GM23338 (cell line): ENCODE results near the gene CDKAL1.

Experiments used
- CREB1 ChIP-seq: fragments of 250-450 bp; sonication (Bioruptor Pico); IDR thresholded peaks from 2 replicates; pipeline ENCODE4 v1.5.0; 2020; ENCODE audit warnings: low read depth, mild to moderate bottlenecking, moderate library complexity
- CTCF ChIP-seq, 2 experiments: fragments of 200-600 bp in 1 of 2; sonication (generic) in 1 of 2; conservative IDR thresholded peaks; 2 replicates each; pipeline versions ENCODE4 v1.5.1 to v1.6.1; 2016 to 2017; ENCODE audit warnings: antibody characterized with exemption in 2 of 2, low read depth in 2 of 2, mild to moderate bottlenecking in 2 of 2, moderate library complexity in 1 of 2
- EZH2 ChIP-seq: fragments of 200-600 bp; sonication (generic); IDR thresholded peaks from one replicate; pipeline ENCODE4 v1.8.0; 2017; ENCODE audit warnings: antibody characterized with exemption, mild to moderate bottlenecking, low read depth; ENCODE audit not compliant: unreplicated experiment
- EZH2phosphoT487 ChIP-seq: fragments of 200-600 bp; sonication (generic); IDR thresholded peaks from one replicate; pipeline ENCODE4 v1.8.1; 2018; ENCODE audit warnings: antibody characterized with exemption; ENCODE audit not compliant: unreplicated experiment
- POLR2AphosphoS5 ChIP-seq: IDR thresholded peaks from 2 replicates; pipeline ENCODE4 v1.6.1; 2016; ENCODE audit warnings: antibody characterized with exemption, low read depth
- TF ChIP-seq, protein P1 (sequence below): IDR thresholded peaks from one replicate; pipeline ENCODE4 v1.6.1; 2018; ENCODE audit warnings: antibody characterized with exemption; ENCODE audit not compliant: unreplicated experiment

- TF ChIP-seq, protein P1, sequence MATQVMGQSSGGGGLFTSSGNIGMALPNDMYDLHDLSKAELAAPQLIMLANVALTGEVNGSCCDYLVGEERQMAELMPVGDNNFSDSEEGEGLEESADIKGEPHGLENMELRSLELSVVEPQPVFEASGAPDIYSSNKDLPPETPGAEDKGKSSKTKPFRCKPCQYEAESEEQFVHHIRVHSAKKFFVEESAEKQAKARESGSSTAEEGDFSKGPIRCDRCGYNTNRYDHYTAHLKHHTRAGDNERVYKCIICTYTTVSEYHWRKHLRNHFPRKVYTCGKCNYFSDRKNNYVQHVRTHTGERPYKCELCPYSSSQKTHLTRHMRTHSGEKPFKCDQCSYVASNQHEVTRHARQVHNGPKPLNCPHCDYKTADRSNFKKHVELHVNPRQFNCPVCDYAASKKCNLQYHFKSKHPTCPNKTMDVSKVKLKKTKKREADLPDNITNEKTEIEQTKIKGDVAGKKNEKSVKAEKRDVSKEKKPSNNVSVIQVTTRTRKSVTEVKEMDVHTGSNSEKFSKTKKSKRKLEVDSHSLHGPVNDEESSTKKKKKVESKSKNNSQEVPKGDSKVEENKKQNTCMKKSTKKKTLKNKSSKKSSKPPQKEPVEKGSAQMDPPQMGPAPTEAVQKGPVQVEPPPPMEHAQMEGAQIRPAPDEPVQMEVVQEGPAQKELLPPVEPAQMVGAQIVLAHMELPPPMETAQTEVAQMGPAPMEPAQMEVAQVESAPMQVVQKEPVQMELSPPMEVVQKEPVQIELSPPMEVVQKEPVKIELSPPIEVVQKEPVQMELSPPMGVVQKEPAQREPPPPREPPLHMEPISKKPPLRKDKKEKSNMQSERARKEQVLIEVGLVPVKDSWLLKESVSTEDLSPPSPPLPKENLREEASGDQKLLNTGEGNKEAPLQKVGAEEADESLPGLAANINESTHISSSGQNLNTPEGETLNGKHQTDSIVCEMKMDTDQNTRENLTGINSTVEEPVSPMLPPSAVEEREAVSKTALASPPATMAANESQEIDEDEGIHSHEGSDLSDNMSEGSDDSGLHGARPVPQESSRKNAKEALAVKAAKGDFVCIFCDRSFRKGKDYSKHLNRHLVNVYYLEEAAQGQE: no peak
- TF ChIP-seq EZH2: no peak
- no peak for TF ChIP-seq CTCF (conservative IDR thresholded peaks at IDR 0.05; ENCODE audit: low read depth in 2 of 2)
- no peak for TF ChIP-seq POLR2AphosphoS5
- TF ChIP-seq EZH2phosphoT487: no peak
- TF ChIP-seq CREB1 (CRISPR knock-in tag): no peak
These were observed 41.6 kb downstream of the CDKAL1 start for GRCh38 chr6:20575704-20576451.
